Measurements from ENCODE around the gene GTF2H4.
A peak's percentile ranks its signal among the peaks of the same experiment; 100 is the strongest.

- TF ChIP-seq CTCF (IDR thresholded peaks at IDR 0.05) (peak; percentile 67), EZH2 (IDR thresholded peaks at IDR 0.05) (no peak)
These were observed 34.5 kb downstream of the GTF2H4 start for GRCh38 chr6:30942338-30943060.
